ENCODE results near the gene C1orf87. TPM values are rescaled to one million over a fixed set of nuclear protein-coding genes. Genes with fewer than 3 reads are reported as not detected.

Gene C1orf87
- total RNA-seq, 4 donors from 2014 or later = 0.40 TPM; not detected in 3

- 49 to 74% methylated on average over 2 of the region's 2 CpGs for WGBS, 2 donors (ENCODE audit: low coverage in 1 of 2)
- Histone ChIP-seq H3K27me3 (no peaks in the 10 kb centered on the region), H3K9me3 (no peaks in the 10 kb centered on the region), H3K4me1 (no peaks in the 10 kb centered on the region), H3K36me3 (no peaks in the 10 kb centered on the region), H3K4me3 (no peak overlapping the region), H3K27ac (no peak overlapping the region)
- intact Hi-C loops (cut with DNase I; ENCODE audit: low total_unique reads) (no loop called here), in situ Hi-C loops (cut with MboI; ENCODE audit: low pct_ligation_motif_present in 1 of 4, low pct_unique_long_range_greater_than_20kb in 1 of 4, low sequenced_read_pairs in 3 of 4) (no loop called here)
- DNase-seq = no peak
- TF ChIP-seq EP300 (IDR thresholded peaks at IDR 0.05; ENCODE audit: low read depth) (no peak), POLR2AphosphoS5 (IDR thresholded peaks at IDR 0.05) (no peak), CTCF (IDR thresholded peaks at IDR 0.05) (no peak), POLR2A (IDR thresholded peaks at IDR 0.05) (no peak)
Measured at GRCh38 chr1:60090655-60091054, 17.1 kb upstream of the C1orf87 start.

GRCh38 chr1:60088620-60089155, 15.1 kb upstream of the C1orf87 start:
- Histone ChIP-seq H3K27me3 (no peaks in the 10 kb centered on the region), H3K9me3 (no peaks in the 10 kb centered on the region), H3K4me3 (no peak overlapping the region), H3K4me1 (no peaks in the 10 kb centered on the region), H3K27ac (no peak overlapping the region), H3K36me3 (no peaks in the 10 kb centered on the region)
- no peak for DNase-seq
- TF ChIP-seq CTCF (IDR thresholded peaks at IDR 0.05) = no peak
- no peak for TF ChIP-seq POLR2A (IDR thresholded peaks at IDR 0.05)
- no peak for TF ChIP-seq EP300 (IDR thresholded peaks at IDR 0.05; ENCODE audit: low read depth)
- 59 to 60% methylated on average over 4 to 5 of the region's 5 CpGs for WGBS, 2 donors (ENCODE audit: low coverage in 1 of 2)
- intact Hi-C loops (cut with DNase I; ENCODE audit: low total_unique reads) = no loop called here
- in situ Hi-C loops (cut with MboI; ENCODE audit: low pct_ligation_motif_present in 1 of 4, low pct_unique_long_range_greater_than_20kb in 1 of 4, low sequenced_read_pairs in 3 of 4) = no loop called here

- H3K27ac ChIP-seq = no peak overlapping the region
- H3K27me3 ChIP-seq = no peaks in the 10 kb centered on the region
- H3K9me3 ChIP-seq = no peaks in the 10 kb centered on the region
- no peak overlapping the region for H3K4me3 ChIP-seq
- intact Hi-C loops (cut with DNase I; ENCODE audit: low total_unique reads) (no loop called here), in situ Hi-C loops (cut with MboI; ENCODE audit: low pct_ligation_motif_present in 1 of 4, low pct_unique_long_range_greater_than_20kb in 1 of 4, low sequenced_read_pairs in 3 of 4) (no loop called here)
- TF ChIP-seq EP300 (IDR thresholded peaks at IDR 0.05; ENCODE audit: low read depth) (no peak), POLR2AphosphoS5 (IDR thresholded peaks at IDR 0.05) (no peak), CTCF (IDR thresholded peaks at IDR 0.05) (no peak), POLR2A (IDR thresholded peaks at IDR 0.05) (no peak)
- DNase-seq = no peak
- no peaks in the 10 kb centered on the region for H3K36me3 ChIP-seq
- H3K4me1 ChIP-seq = no peaks in the 10 kb centered on the region
Measured at GRCh38 chr1:60087681-60088080, 14.1 kb upstream of the C1orf87 start.

- Histone ChIP-seq H3K4me3 (no peak overlapping the region), H3K27ac (no peak overlapping the region), H3K4me1 (peaks cover 0 to 5% (median 0%) of the 10 kb centered on the region in 4 donors), H3K9me3 (no peaks in the 10 kb centered on the region), H3K27me3 (peaks cover 33% of the 10 kb centered on the region), H3K36me3 (no peaks in the 10 kb centered on the region)
- no peak for DNase-seq
- in situ Hi-C loops (cut with MboI; ENCODE audit: low pct_ligation_motif_present in 1 of 4, low pct_unique_long_range_greater_than_20kb in 1 of 4, low sequenced_read_pairs in 3 of 4) = no loop called here
- TF ChIP-seq POLR2AphosphoS5 (IDR thresholded peaks at IDR 0.05) (no peak), EP300 (IDR thresholded peaks at IDR 0.05; ENCODE audit: low read depth) (no peak), POLR2A (IDR thresholded peaks at IDR 0.05) (no peak), CTCF (IDR thresholded peaks at IDR 0.05) (no peak)
- intact Hi-C loops (cut with DNase I; ENCODE audit: low total_unique reads) = no loop called here
- WGBS, 2 donors (ENCODE audit: low coverage in 1 of 2) = 55 to 84% methylated on average over 4 of the region's 4 CpGs
Measured at GRCh38 chr1:60078182-60078581, 4.6 kb upstream of the C1orf87 start.

Measured in transverse colon (tissue), 4 donors.